Stimulated activated CD4-positive, alpha-beta T cell treated with anti-CD3 and anti-CD28 coated beads, Interleukin-15, amount 100 ng/mL, for 24 hours (primary cell): Measurements from ENCODE around the gene ARMC8.

ENCODE experiments used
- DNase-seq: peaks from one replicate; pipeline ENCODE4 v3.0.0-alpha.2; 2020

ARMC8 gene

DNA sequence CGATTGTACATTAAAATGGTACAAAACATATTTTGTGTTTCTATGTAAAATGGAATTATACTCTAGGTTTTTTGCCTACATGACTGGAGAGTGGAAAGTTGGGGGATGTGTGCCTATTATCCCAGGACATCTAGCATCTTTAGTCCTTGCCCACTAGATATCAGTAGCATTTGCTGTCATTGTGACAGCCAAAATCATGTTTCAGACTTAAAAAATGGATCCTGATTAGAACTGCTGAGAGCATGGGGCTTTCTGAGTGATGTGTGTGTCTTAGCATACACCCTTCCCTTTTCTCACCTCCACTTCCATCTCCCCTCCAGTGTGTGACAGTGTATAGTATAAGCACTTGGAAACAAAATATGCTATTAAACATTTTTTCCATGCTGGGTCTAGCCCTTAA lies 13.3 kb downstream of the ARMC8 start:
- no peak for DNase-seq

DNA sequence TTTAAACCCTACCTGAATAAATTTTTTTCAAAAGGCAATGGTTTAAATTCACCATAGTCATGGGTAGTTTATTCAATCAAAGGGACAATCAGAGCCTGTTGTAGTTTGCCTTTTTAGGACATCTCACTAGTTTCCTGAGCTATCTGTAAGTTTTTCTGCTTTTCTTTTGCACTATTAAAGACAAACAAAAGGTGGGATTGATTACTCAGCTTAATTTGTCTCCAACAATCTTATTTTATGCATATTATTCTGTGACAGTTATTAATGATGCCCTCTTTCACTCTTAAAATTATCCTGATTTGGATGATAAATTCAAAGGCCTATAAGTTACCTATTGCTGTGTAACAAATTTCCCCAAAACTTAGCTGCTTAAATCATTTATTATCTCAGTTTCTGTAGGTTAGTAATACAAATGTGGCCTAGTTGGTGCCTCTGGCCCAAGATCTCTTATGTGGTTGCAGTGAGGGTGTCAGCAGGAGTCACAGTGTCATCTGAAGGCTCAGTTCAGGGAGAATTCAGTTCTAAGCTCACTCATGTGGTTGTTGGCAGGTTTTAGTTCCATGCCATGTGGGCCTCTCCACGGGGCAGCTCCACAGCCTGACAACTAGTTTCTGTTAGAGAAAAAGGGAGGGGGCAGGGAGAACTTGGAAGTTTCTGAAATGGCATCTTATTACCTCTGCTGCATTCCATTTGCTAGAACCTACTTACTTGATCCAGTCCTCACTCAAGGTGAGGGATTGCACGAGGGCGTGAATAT lies 16.0 kb downstream of the ARMC8 start:
- peak; percentile 6 for DNase-seq

DNA sequence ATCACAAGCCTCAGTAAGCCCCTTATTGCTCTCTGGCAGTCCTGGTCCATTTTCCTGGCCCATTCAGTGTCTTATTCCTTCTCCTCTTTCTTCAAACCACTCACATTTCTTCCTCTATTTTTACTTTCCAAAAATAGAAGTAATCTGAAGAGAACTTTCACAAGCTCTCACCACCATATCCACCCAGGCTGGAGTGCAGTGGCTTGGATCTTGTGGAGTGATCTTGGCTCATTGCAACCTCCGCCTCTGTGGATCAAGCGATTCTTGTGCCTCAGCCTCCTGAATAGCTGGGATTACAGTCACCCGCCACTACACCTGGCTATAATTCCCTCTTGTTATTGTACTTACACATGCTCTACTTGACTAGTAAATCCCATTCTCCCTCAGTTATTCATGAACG lies 16.8 kb downstream of the ARMC8 start:
- no peak for DNase-seq

DNA sequence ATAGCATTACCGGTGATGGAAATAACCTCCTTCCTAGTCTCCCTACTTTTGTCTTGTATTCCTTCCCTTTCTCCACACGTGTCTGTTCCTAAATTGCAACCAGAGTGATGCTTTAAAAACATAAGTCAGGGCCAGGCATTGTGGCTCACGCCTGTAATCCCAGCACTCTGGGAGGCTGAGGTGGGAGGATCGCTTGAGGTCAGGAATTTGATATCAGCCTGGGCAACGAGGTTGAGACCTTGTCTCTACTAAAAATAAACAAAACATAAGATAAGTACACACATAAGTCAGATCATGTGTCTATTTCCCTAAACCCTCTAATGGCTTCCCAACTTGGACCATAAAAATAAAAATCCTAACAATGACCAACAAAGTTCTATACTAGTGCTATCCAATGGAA lies 18.4 kb downstream of the ARMC8 start:
- DNase-seq = no peak

DNA sequence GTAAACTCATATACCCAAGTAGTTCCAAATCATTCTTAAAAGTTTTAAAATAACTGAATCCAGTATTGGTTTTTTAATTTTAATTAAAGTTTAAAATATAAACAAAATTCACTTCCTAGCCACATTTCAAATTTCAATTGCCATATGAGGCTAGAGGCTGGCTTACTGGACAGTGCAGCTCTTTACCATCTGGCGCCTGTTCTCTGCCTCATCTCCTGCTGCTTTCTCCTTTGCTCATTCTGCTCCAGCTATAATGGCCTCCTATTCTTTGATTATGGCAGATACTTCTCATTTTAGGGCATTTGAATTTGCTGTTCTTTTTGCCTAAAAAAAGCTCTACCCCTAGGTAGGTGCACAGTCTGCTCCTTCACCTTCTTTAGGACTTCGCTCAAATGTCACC lies 19.1 kb downstream of the ARMC8 start:
- DNase-seq = no peak

DNA sequence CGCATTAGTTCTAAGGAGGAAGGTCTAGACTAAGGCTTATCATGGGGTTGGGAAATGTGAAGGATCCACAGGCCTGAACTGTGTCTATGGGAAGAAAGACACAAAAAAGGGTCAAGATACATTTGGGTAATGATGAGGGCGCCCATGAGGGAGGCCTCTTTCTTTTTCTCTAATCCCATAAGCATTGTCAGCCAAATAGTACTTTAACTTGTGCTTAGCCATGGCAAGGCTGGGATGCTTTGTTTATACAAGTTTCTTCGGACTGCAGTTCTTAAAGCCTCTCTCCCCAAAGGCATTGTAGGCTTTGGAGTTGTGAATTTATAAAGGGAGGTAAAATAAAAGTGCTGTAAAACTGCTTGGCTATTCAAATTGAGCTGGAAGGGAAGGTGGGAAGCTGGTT lies 23.4 kb downstream of the ARMC8 start:
- no peak for DNase-seq

DNA sequence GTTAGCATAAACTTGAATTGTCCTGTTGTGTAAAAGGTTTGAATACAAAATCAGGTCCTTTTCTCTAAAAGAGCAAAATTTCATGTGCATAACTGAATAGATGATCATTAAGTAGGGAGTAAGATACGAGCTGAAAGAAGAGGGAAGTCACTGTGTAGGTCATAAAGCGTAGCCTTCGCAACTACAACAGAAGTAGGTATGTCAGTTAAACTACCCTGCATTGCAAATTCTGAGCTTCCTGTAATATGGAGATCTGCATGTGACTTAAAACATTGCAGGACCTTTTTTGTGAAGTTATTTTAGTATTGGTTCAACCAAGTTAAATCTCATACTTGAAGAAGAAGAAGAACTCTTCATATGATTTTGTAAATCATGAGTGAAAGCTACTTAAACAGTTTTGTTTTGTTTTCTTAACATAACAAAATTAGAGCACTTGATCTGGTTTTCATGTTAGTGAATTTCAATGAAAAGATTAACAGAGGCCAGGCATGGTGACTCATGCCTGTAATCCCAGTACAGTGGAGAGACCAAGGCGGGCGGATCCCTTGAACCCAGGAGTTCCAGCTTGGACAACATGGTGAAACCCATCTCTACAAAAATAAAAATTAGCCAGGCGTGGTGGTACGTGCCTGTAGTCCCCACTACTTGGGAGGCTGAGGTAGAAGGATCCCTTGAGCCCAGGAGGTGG lies 26.4 kb downstream of the ARMC8 start:
- no peak for DNase-seq

DNA sequence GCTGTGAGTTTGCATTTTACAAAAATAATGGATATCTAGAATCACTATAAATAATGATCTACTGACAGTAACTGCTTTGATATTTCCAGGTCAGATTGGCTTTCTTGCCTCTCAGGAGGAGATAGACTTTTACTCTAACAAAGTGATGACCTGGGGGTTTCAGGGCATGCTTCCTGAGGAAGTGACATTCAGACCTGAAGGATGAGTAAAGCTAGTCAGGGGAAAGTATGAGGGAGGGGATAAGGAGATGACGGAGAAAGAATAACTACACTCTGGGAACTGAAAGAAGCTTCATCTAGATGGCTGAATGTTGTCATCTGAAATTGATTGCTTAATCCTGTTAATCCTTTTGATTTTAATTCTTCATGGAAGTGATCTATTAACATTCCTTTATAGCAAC lies 32.2 kb downstream of the ARMC8 start:
- DNase-seq = peak; percentile 13

DNA sequence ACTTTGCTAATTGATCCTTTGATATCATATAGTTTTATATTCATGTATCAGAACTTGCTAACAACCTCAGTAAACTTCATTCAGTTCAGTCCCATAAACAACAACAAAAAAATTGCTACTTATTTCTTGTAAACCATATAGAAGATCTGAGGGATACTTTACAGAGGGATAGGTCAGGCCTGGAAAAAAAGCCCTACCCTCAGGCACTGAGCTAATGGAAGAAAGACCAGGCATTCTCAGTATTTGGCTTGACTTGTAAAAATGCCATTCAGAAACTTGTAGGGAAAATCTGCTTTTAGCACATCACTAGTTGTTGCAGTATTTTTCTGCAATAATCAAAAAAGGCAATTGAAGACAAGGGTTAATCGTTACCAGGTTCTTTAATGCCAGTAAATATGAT lies 33.1 kb downstream of the ARMC8 start:
- DNase-seq = no peak

DNA sequence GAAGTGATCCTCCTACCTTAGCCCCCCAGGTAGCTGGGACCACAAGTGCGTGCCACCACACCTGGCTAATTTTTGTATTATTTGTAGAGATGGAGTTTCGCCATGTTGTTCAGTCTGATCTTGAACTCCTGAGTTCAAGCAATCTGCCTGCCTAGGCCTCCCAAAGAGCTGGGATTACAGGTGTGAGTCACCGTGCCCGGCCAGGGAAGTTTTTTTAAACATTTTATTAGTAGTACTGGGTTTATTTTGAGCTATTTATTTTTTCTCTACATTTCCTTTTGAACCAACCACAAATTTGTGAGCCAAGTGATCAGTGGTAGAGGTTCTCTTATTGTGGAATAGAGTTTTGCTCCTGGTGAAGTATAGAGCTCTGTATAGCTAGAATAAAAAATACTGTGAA lies 33.7 kb downstream of the ARMC8 start:
- no peak for DNase-seq

DNA sequence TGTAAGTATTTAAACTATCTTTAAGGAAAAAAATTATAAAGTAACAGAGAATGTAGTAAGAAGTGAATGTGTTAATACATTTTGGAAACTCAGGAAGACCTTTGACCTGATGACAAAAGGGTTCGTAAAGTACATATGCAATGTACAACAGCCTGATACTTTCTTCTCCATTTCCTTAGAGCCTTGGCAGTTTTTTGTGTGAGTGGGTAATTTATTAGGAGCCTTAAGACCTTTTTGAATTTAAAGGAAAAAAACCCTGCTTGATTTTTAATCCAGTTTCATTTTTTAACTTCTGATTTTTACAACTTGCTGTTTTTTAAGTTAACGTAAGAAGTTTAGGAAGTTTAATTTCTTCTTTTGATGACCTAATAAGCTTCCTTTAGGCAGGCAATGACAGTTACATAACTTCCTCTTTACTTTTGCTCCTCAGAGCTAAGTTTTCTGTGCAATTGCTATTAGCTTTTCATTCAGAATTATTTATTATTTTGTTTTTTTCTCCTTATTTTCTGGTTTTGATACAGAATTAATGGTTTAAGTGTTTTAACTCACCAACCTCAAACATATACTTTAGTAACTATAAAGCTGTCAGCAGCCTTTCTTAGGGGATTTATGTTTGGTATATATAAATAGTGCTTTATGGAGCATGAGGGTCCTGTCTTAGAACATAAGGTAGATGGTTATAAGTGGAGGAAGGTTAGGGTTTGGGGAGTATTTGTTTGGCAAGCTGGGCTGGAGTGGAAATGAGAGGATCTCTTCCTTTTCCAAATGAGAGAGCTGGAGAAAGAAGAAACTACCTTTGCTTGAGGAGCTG lies 35.2 kb downstream of the ARMC8 start:
- no peak for DNase-seq

DNA sequence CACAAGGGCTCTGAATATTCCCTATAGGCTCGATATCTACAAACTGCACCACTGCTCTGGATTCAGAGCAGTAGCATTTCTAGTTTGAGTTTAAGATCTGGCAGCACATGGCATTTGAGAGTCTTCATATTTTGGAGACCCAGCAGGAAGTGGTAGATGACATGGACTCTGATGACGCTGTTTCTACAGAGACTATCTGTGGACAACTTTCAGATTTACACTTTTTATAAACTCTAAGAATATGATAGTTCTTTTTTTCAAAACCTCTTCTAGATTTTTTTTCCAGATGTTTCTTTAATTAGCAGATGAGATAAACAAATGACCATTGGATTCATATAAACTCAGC lies 35.8 kb downstream of the ARMC8 start:
- no peak for DNase-seq

DNA sequence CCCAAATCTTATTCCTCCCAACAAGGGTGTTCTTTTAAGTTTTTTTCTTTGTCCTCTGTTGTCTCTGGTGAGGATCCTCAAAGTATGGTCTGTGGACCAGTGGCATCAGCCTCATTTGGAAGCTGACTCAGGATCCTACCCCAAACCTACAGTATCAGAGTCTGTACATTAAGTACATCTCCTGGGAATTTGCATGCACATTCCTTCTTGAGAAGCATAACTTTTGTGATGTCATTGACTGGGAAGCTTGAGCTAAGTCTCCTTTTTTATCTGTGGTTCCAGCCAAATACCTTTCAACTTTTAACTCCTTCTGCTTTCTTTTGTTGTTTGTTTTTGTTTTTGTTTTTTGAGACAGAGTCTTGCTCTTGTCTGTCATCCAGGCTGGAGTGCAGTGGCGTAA lies 40.5 kb downstream of the ARMC8 start:
- no peak for DNase-seq

DNA sequence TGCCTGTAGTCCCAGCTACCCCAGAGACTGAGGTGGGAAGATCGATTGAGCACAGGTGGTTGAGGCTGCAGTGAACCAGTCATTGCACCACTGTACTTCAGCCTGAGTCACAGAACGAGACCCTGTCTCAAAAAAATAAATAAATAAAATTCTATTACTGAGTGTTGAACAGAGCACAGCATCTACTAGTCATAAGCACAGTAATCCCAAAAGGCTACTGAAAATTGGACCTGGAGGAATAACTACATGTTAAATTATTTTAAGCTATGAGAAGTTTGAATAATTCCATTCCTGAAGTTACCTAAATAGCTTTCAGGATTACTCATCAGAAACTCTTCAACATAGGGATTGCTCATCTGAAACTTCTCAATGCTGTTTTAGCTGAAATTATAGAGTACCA lies 43.4 kb downstream of the ARMC8 start:
- DNase-seq = peak; percentile 4

DNA sequence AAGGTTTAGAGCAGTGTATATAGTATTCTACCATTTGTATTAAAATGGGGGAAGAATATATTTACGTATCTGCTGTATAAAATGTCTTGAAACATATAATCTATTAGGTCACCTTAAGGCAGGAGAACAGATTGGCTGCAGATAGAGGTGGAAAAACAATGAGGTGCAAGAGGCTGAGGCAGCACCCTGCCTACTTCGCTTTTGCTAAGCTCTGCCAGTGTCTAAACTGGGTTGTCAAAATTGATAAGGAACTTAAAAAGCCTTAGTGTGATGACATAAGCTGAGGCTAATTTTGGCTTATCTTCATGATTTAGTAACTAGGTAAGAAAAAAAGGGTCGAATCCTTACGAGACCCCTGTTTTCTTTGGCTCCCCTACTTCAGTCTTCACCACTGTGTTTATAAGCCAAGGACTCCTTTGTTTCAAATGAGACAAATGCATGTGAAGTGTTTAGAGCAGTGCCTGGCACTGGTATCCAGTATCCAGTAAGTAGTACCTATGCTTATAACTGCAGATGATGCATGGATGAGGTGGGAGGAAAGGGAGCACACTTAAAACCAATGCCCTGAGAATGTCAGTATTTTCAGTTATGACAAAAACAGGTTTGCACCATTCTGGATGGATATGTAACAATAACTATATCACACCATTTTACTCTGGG lies 45.7 kb downstream of the ARMC8 start:
- no peak for DNase-seq

DNA sequence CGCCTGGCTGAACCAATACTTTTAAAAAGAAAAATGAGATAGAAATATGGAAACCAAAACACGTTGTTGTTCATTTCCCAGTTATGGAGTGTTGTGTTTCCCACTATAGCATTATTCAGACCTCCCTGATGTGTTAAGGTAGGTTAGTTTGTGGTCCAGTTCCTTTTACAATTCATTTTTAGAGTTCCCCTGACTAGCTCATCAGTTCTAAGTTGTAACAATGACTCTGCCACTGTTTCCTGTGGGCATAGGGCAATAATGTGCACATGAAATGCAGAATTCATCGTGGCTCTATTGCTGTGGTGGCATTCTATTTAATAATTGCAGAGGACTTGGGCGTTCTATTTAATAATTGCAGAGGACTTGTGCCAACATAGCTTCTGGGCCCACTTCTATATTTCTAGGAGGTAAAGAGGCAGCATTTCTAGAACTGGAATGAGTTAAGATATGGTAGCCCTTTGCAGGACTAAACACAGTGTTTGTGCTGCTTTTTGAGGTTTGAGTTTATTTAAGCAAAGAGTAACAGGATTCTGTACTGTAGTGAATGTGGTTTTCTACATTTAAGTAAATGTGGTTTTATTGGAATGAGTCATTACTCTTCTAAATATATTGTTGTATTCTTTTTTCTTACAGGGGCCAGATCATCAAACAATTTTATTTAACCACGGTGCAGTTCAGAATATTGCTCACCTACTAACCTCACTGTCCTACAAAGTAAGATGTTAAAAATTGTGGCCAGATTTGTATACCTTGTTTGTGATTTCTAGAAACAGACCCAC lies 47.5 kb downstream of the ARMC8 start:
- DNase-seq = no peak

DNA sequence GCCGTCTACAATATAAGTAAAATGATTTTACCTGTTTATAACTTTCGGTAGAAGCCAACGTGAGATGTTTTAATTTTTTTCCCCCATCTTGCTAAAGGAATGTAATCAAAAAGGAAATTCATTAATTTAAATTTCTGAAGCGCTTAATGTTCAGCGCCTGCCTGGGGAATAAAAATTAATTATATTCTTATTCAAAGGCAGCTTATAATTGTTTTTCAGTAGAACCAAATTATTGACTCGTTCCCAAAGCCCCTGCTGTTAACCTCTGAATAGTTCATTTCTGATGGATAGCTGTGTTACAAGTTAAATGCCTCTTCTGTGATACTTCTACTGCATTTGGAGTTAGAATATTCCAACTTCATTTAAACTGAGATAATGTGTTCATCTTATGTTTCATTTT lies 51.6 kb downstream of the ARMC8 start:
- no peak for DNase-seq

DNA sequence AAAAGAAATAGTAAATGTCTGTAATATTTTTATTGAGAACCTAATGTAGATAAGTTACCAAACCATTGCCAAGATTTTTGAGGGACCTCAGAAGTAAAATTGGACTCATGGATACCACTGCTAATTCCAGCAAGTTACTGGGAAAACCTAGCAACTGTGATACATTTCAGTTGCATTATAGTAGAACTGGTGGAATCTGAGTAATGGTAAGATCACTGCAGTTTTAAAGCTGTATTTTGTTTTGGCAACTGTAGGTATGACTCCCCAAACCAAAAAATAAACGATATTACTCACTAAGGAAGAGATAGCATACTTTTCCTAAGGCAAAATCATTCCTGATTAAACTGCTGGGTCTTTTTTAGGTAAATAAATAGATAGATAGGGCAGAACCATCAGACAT lies 54.0 kb downstream of the ARMC8 start:
- no peak for DNase-seq

DNA sequence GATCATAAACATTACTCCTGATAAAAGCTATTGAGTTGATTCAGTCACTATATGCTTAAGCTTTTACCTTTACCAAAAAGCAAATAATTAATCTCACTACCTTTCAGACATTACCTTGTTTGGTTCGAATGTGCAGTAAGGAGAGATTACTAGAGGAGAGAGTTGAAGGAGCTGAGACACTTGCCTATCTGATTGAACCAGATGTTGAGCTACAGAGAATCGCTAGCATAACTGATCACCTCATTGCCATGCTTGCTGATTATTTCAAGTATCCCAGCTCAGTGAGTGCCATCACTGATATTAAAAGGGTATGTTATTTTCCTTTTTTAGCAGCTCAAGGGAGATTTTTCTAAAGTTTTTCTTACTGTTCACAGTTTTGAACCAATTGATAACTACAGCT lies 54.6 kb downstream of the ARMC8 start:
- DNase-seq = no peak

DNA sequence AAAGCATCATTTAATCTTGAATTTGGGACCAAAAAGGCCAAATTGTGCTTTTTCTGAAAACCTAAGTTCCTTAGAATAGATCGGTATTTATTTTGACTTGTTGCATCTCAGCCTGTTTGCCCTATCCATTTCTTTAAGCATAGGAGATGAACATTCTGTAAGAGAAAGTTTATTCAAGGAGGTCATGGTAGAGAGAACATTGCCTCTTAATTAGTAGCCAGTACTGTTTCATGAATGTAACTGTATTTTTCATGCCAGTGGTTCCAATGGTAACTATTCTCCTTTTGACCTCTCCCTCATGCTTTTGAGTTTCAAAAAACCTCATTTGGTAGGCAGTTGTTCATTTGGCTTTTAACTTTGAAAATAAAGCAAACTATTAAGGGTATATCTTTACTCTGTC lies 55.4 kb downstream of the ARMC8 start:
- no peak for DNase-seq

DNA sequence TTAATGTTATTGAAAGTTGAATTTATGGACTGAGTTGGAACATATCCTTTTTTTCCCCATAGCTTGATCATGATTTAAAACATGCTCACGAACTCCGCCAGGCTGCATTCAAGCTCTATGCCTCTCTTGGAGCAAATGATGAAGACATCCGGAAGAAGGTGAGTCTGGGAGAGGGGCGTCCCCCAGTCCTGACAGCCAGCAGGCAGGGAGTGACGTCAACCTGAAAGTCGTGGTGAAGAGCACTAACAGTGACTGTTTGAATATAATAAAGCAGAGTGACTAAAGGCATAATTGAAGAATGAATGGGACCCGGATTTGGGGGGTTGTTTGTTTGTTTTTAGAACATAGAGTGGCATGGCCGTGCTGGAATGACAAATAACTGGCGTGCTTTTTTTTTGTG lies 57.9 kb downstream of the ARMC8 start:
- no peak for DNase-seq

DNA sequence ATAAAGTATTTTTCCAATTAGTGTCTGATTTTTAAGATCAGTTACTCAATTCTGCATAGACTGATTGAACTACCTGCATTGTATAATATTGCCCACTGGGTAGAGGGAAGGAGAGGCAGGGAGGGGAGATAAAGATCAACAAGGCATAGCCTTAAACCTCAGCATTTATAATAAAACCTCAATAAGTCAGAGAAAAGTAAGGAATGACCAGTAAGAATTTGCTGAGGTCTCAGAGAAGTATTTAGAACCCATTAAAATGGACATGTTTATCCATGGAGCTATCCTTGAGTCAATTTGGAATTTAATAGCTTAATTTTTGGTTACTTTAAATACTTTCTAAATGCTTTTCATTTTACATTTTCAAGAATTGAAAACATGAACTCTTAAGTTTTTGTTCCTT lies 62.5 kb downstream of the ARMC8 start:
- DNase-seq = no peak

DNA sequence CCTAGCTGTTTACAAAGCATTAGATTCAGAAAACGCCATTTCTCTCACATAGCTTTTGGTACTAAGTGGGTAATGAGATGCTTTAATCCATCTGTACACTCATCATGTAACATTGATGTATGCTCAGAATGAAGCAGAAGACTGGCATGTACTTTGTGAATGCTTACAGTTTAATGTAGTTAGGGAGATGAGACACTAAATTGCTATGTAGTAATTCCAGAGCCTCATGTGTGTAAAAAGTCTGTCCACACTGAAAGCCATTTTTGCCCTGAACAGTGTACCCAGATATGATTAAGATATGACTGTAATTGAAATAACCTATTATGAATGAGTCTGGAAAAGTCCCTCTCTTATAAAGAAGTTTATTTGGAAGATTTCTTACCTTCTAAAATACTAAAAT lies 66.5 kb downstream of the ARMC8 start:
- no peak for DNase-seq
